Neural crest cell (in vitro differentiated cells): ENCODE results near the gene TSPAN11. TPM values are rescaled to one million over a fixed set of nuclear protein-coding genes. Genes with fewer than 3 reads are reported as not detected.

Source experiments
- DNase-seq: peaks from one replicate; pipeline ENCODE4 v3.0.0; 2021; ENCODE audit warnings: low read depth, mixed read lengths, low spot score
- H3K27ac Mint-ChIP-seq: one replicate; pipeline ENCODE4 v1.8.0; 2021; ENCODE audit warnings: mild to moderate bottlenecking, mixed read lengths; ENCODE audit not compliant: unreplicated experiment
- H3K27me3 Mint-ChIP-seq: 2 replicates; pipeline ENCODE4 v1.8.0; 2021; ENCODE audit warnings: low read depth, mild to moderate bottlenecking, mixed read lengths
- H3K36me3 Mint-ChIP-seq: 2 replicates; pipeline ENCODE4 v1.8.0; 2021; ENCODE audit warnings: low read depth, mild to moderate bottlenecking, mixed read lengths
- H3K4me1 Mint-ChIP-seq: 2 replicates; pipeline ENCODE4 v1.8.0; 2021; ENCODE audit warnings: mixed read lengths
- H3K4me3 Mint-ChIP-seq: one replicate; pipeline ENCODE4 v1.8.0; 2021; ENCODE audit warnings: mild to moderate bottlenecking, mixed read lengths
- H3K9me3 Mint-ChIP-seq: 2 replicates; pipeline ENCODE4 v1.8.0; 2021; ENCODE audit warnings: mixed read lengths
- CTCF ChIP-seq: fragments of 200-600 bp; sonication (generic); conservative IDR thresholded peaks from 2 replicates; pipeline ENCODE4 v1.5.0; 2021; ENCODE audit warnings: antibody characterized with exemption, mild to moderate bottlenecking
- total RNA-seq: library from RNA; stranded (reverse); gene quantifications from 2 replicates; pipeline ENCODE4 v1.2.1, GENCODE V29; 2021

Gene TSPAN11
- total RNA-seq, 1 donor from 2014 or later, result 21.4 TPM

- no peak for TF ChIP-seq CTCF
- DNase-seq, result no peak
- peaks cover 11% of the 10 kb centered on the region for H3K4me1 Mint-ChIP-seq
- H3K27ac Mint-ChIP-seq, result no peak overlapping the region
- H3K36me3 Mint-ChIP-seq, result peaks cover 11% of the 10 kb centered on the region
- H3K9me3 Mint-ChIP-seq, result peaks cover 5% of the 10 kb centered on the region
- H3K27me3 Mint-ChIP-seq, result no peaks in the 10 kb centered on the region
- H3K4me3 Mint-ChIP-seq, result no peak overlapping the region
Observed at GRCh38 chr12:30936036-30936435, 9.5 kb downstream of the TSPAN11 start.

- no peak for DNase-seq
- Mint-ChIP-seq H3K4me1 (peaks cover 8% of the 10 kb centered on the region), H3K4me3 (no peak overlapping the region), H3K27ac (no peak overlapping the region), H3K27me3 (no peaks in the 10 kb centered on the region), H3K9me3 (peaks cover 4% of the 10 kb centered on the region), H3K36me3 (peaks cover 9% of the 10 kb centered on the region)
- no peak for TF ChIP-seq CTCF
Observed at GRCh38 chr12:30939234-30939633, 12.7 kb downstream of the TSPAN11 start.

GRCh38 chr12:30942486-30942885, 15.9 kb downstream of the TSPAN11 start:
- H3K27me3 Mint-ChIP-seq, result no peaks in the 10 kb centered on the region
- no peak overlapping the region for H3K4me3 Mint-ChIP-seq
- H3K36me3 Mint-ChIP-seq, result peaks cover 4% of the 10 kb centered on the region
- H3K27ac Mint-ChIP-seq, result no peak overlapping the region
- no peak for DNase-seq
- H3K9me3 Mint-ChIP-seq, result peaks cover 3% of the 10 kb centered on the region
- peaks cover 5% of the 10 kb centered on the region for H3K4me1 Mint-ChIP-seq
- no peak for TF ChIP-seq CTCF

- Mint-ChIP-seq H3K27me3 (no peaks in the 10 kb centered on the region), H3K4me1 (peaks cover 5% of the 10 kb centered on the region), H3K27ac (no peak overlapping the region), H3K36me3 (peaks cover 4% of the 10 kb centered on the region), H3K9me3 (peaks cover 7% of the 10 kb centered on the region), H3K4me3 (no peak overlapping the region)
- TF ChIP-seq CTCF, result no peak
- DNase-seq, result no peak
Observed at GRCh38 chr12:30942936-30943335, 16.4 kb downstream of the TSPAN11 start.

- DNase-seq, result no peak
- peaks cover 11% of the 10 kb centered on the region for H3K36me3 Mint-ChIP-seq
- peaks cover 7% of the 10 kb centered on the region for H3K9me3 Mint-ChIP-seq
- H3K4me3 Mint-ChIP-seq, result no peak overlapping the region
- H3K27ac Mint-ChIP-seq, result peak overlapping the region; percentile 43
- H3K4me1 Mint-ChIP-seq, result peaks cover 16% of the 10 kb centered on the region
- TF ChIP-seq CTCF, result no peak
- no peaks in the 10 kb centered on the region for H3K27me3 Mint-ChIP-seq
Observed at GRCh38 chr12:30945443-30946164, 19.1 kb downstream of the TSPAN11 start.
